Measurements from ENCODE around the gene STRA8.
A peak's percentile ranks its signal among the peaks of the same experiment; 100 is the strongest.
"Not testable (repeated sequence)": the region's sequence is repeated elsewhere in the genome, so short reads cannot be mapped to it uniquely, and the experiment has no call there.

The STRA8 gene

DNA sequence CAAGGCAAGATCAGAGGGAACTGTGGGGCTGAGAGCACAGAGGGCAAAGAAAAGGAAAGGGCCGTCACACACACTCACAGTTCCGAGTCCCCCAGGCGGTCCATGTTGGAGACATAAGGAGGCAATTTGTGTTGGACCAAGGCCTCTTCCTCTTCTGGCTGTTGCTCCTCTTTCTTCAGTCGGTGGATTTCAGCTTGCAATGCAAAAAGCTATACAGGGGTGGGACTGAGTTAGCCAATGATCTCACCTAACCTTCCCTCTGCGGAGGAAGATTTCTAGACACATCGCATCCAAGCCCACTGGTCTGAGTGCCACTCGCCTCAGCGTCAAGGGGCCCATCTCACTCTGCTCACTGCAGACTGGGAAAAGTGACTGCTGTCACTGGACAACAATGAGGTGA lies 27.8 kb upstream of the STRA8 start:
- DNase-seq = no peak

DNA sequence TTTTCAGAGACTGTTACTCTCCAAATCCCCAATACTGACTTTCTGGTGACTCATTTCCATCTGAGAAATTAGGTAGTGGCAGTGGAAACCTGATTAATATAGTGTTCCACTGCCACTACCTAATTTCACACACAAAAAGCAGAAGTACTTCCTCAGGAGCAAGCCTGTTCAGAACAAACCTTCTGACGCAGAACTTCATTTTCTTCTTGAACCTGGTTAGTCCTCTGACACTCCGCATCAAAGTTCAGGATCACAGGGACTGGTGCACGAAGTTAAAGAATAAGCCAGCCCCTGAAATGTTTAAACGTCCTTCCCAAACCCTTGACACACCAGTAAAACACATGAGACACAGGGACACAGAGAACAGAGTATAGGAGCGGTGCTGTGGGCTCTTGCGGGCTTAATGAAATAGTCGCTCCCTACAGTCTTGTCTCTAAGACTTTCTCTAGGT lies 26.7 kb upstream of the STRA8 start:
- no peak for DNase-seq

DNA sequence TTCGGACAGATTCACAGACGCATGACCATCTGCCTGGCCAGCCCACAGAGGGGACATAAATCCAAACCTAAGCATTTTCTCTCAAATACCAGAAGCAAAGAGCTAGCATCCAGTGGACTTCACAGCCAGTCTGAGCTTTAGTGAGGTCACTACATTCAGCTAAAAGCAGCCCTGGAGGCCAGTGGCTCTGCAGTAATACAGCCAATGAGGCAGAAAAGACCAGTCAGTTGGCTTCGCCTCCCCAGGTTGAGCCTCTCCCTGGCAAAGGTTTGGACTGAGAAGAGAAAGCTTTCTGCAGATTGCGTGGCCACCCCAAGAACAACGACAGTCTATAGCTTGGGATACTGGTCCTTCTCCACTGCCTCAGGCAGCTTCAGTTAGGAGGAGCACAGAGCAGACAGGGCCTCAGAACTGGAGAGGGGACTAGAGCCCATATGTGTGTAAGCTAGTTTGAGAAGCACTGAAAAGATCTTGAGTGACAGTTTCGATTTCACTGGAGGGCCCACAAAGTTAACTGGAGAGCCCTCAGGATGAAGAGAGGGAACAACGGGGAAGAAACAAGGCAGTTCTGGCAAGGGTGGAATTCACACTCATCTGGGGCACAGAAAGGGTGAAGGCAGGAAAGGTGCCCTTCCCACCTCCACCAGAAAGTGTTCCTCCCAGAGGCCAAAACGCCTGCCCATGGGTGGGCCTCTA lies 26.1 kb upstream of the STRA8 start:
- no peak for DNase-seq

DNA sequence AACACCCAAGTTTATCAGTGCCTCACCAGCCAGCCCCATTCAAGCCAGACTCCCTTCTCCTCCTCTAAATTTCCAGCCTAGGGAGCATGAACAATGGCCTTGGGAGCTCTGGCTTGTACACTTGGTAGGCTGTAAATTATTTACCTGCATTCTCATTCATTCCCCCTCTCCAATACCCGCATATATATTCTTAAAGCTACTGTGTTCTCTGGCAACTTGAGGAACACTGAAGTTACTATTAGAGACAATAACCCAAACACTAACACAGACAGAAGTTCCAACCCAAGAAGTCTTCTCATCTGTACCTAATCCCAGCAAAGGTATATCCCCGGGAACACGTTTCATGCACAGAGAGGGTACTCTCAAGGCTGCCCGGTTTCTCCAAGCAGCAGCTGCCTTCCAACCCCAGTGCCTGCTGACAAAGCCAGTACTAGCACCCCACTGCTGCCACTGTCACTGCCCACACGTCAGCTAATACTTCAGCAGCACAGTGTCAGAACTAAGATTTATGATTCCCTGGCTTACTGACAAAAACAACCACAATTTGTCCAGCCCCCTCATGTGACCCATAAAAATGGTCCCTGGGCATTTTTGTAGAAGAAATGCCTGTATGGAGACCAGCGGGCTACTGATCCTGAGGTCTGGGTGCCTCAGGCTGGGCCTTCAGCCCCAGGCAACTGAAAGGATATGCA lies 25.4 kb upstream of the STRA8 start:
- no peak for DNase-seq

DNA sequence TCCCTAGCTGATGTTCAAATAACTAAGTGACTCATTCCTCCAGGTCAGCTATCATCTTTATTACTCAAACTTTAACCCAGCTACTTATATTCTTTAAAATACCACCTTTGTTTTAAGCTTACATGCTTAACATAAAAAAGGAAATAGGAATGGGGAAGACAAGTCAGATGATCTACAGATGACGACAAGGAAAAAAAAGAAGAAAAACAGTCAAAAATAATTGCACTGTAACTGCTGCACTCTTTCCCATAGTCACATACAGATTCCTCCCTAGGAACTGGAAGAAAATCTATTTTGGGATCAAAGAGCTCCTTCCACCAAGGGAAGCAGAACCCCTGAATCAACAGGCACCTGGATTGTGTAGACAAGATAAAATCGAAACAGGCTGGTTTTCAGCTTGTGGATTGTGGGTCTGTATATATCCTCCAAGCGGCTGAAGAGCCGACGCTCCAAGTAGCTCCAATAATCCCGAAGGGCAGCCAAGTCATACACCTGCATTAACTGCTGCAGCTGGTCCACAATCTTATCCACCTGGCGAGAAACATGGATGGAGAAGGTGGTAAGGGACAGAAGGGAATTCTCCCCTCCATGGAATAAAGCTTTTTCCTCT lies 24.3 kb upstream of the STRA8 start:
- no peak for DNase-seq

DNA sequence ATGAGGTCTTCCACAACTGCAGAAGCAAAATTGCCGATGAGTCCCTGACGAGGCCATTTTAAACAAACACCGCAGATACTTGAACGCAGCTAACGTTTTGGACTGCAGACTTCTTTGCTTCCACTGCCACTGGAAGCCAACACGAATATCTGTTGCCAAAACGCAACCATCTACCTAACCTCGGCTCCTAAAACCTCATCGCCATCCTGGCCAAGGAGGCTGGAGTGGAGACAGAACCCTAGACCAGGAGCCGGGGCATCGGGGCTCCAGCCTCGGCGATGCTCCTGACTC lies 22.8 kb upstream of the STRA8 start:
- DNase-seq = no peak

DNA sequence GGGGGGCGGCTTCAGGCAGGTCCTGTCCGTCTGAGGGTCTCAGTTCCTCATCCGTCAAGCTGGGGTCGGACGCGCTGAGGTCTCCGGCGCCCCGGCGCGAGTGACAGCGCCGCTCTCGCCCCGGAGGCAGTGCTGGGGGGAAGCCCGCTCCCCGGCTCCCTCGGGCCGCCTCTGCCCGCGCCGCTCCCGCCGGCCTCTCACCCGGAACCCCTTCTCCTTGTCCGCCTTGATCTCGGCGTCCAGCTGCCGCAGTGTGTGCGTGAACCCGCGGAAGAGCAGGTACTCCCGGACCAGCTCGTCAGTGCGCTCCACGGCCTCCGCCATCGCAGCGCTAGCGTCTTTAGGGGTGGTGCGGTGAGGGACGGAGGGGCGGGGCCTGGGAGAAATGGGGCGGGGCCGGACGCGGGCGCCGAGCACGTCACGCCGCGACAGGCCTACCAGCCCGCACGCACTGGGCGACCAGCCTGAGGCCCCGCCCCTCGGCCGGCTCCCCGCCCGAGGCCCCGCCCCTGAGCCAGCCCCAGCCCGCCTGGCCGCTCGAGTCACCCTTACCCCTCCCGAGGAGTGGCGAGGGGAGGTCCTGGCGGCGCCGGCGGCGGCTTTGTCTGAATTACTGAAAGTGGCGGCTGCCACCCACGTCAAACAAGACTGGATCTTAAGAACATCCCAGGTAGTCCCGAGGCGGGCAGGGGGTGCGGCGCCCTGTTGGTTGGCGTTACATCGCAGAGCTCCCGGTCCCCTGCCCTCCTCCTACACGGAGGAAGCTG lies 22.3 kb upstream of the STRA8 start, which contains the start of gene WDR91:
WDR91 (minus strand) TSS at position 348 of the 767 bp plus-strand sequence; CDS start at position 324, 24 bp downstream.
- peak; percentile 78 to 87 for DNase-seq

DNA sequence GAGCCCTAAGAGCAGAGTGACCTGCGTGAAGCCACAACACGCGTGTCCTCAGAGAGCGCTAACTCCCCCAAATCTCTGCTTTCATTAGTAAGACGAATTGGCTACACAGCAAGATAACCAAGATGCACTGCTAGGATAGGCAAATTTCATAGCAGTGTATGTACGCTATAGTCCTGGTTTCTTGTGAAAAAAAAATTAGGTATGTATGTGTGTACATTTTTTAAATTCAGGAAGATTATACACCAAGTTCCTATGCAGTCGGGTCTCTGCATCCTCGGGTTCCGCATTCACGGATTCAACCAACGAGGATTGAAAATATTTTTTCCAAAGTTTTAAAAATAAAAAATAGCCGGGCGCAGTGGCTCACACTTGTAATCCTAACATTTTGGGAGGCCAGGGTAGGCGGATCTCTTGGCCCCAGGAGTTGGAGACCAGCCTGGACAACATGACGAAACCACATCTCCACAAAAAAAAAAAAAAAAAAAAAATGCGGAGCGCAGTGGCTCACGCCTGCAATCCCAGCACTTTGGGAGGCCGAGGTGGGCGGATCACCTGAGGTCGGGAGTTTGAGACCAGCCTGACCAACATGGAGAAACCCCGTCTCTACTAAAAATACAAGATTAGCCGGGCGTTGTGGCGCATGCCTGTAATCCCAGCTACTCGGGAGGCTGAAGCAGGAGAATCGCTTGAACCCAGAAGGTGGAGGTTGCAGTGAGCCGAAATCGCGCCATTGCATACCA lies 21.5 kb upstream of the STRA8 start:
- DNase-seq = not testable (repeated sequence)

DNA sequence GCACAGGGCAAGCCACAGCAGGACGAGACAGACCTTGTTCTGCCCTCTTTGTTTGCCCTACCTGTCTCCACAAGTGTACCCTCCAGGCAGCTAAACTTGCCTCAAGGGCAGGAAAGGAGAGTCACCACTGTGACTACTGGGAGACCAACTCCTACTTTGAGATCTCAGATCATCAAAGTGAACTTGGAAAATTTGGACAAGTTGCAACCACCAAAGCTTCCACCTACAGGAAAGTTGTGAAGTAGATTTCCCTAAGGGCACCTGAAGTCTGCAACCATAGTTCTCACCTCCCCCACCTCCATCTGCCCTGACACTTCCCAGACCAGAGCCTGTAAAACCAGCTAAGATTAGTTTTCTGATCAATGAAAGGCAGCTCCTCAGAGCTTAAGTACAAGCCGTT lies 19.8 kb upstream of the STRA8 start:
- DNase-seq = no peak

DNA sequence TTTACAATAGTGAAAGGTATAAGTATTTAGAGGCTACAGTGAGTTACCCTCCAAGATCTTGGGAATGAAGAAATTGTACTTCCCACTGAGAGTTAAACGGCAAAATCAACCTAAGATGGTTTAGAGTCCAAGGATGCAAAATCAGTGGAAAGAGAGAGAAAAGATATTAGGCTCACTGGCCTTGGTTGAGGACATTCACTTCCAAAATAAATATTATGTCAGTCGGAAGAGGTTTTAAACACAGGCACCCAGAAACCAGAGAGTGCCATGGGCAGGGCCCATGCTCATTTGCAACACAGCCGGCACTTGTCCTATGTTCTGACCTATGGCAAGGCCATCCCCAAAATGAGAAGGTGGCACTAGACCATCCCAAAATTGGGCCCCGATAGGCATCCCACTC lies 18.5 kb upstream of the STRA8 start:
- no peak for DNase-seq

DNA sequence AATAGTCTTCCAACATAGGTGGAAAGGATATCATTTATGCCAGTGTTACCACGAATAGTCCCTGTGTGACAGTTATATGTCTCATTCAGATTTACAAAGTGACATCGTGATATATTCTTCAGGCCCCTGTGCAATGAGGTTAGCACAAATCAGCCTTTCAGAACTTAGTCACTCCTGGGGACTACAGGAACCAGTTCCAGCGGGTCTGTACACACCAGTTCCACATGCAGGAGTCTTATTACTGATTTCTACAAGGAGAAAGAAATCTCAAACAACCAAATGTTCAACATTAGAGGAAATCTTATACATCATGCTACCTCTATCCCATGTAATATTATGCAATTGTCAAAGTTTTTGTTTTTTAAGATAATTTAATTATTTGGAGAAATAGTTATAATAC lies 17.9 kb upstream of the STRA8 start:
- DNase-seq = no peak

DNA sequence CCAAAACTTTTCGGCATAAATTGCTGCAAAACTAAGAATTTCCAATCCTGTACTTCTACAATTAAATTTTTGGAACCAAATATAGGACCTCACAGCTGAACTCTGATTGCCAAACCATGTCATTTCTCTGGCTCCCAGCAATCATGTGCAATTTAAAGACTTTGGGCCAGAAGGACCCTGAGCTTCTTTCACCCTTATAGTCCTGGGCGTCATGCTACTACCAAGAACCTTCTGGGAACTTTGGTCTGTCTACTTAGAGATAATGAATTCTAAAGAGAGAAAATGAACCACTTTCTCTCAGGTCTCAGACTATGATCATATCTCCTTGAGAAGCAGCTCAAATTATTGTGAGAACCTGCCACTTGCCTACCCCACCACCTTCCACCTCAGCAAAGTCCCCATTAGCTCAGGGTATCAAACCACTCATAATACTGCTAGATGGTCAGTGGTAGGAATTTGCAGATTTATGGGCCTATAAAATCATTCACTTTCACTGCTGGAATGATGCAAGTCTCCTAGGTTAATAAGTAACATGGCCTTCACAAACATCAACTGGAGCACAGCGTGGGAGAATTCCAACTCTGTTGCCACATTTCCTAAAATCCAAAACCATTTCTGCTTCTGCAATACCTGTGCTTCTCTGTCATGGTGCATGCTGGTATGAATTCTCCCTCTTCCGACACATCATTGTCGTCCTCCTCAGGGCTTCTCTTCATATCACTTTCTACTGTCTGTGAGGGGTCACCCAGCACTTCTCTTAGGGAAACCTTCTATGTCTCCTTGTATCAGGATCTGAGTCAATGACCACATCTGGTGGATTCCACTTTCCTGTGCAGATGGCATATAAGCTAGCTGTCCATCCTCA lies 15.8 kb upstream of the STRA8 start:
- DNase-seq = no peak

DNA sequence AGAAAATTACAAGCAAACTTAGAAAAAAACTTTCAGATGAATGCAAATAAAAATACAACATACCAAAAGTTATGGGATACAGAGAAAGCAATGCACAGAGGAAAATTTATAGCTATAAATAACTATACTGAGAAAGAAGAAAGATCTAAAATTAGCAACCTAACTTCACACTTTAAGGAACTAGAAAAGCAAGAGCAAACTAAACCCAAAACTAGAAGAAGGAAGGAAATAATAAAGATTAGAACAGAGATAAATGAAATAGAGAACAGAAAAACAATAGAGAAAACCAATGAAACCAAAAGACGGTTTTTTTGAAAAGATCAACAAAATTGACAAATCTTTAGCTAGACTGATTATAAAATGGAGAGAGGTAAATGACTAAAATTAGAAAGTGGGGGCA lies 9.6 kb upstream of the STRA8 start:
- DNase-seq = no peak

DNA sequence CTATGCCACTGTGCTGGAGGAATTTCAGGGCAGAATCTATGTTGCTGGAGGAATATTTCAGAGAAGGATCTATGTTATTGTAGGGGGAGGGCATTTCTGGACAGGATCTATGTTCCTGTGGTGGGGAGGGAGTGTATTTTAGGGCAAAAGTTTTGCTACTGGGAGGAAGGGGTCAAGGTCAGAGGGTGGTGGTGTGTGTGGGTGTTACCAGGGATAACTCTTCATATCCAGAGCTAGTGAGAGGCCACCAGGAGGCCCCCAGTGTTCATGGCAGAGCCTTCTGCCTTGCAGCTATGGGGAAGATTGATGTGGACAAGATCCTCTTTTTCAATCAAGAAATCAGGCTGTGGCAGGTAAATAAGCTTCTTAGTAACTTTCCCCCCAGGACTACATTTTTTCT lies 2.0 kb upstream of the STRA8 start:
- DNase-seq = no peak

DNA sequence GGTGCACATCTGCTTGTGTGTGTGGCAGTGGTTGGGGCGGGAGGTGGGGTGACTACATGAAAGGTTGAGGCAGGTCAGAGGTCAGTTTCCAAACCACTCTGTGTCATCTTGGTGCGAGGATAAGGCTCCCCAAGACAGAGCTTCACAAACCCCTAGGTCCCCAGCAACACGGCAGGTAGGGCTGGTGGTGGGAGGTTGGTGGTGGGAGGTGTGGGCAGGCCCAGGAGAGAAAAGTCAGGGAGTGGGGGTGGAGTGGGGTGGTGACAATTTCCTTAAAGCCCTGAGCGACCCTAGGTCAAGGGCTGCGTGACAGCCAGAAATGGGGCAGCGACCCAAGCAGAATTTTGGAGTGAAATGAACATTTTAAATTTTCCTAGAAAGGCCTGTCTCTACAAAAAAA lies 1.6 kb upstream of the STRA8 start:
- DNase-seq = no peak

DNA sequence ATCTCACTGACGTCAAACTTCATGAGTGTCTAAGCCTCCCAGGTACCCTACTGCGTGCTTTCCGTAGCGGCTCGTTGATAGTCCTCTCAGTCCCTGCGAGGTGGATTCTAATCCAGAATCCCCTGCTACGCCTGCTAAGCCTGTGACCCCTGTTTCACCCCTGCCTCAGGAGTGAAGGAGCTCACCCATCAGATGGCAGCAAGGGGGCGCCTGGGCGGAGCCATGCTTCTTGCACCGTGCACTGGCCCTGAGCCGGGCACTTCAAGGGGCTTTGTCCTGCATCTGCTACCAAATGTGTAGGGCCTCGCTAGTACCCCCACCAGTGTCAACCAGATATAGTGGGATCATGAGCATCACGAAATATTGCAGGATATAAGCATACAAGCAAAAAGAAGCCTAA lies 918 bp upstream of the STRA8 start:
- no peak for DNase-seq

DNA sequence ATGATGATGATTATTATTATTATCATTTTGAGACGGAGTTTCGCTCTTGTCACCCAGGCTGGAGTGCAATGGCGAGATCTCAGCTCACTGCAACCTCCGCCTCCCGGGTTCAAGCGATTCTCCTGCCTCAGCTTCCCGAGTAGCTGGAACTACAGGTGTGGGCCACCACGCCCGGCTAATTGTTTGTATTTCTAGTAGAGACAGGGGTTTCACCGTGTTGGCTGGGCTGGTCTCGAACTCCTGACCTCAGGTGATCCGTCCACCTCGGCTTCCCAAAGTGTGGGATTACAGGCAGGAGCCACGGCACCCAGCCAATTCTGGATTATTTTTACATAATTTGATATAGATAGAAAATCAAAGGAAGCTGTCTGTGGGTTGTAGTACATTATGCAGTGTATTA lies 457 bp downstream of the STRA8 start:
- DNase-seq = not testable (repeated sequence)

DNA sequence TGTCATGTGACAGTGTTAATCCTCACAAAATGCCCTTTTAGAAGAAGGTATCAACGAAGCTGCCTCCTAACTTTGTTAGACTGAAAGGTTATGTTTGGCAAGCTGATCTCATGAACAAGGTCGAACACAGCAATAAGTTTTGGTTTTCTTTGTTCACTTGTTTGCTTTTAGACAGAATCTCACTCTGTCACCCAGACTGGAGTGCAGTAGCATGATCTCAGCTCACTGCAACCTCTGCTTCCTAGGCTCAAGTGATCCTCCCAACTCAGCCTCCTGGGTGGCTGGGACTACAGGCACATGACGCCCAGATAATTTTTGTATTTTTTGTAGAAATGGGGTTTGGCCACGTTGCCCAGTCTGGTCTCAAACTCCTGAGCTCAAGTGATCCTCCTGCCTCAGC lies 1.1 kb downstream of the STRA8 start:
- DNase-seq = no peak

DNA sequence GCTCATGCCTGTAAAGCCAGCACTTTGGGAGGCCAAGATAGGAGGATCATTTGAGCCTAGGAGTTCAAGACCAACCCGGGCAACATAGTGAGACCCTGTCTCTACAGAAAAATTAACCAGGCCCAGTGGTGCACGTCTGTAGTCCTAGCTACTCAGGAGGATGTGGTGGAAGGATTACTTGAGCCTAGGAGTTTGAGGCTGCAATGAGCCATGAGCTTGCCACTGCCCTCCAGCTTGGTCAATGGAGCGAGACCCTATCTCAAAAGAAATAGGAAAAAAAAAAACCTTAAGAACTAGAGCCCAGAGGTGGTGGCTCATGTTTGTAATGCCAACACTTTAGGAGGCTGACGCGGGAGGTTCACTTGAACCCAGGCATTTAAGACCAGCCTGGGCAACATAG lies 2.2 kb downstream of the STRA8 start:
- no peak for DNase-seq

DNA sequence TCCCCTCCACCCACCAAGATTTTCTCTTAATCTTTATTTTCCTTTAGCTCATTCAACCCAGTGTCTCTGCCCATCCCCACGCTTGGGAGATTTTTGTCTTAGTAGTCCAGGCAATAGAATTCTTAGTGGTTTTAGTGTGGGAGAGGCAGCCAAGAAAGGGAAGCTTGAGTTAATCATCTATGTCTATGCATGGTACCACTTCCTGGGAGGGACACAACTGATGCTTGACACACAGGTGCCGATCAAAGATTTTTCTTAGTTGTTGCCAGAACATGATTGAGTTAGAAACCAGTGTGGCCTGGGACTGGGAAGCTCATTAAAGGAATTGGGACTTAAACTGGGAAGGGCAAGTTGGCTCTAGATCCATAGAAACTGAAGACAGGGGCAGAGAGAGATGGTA lies 3.1 kb downstream of the STRA8 start:
- DNase-seq = no peak

DNA sequence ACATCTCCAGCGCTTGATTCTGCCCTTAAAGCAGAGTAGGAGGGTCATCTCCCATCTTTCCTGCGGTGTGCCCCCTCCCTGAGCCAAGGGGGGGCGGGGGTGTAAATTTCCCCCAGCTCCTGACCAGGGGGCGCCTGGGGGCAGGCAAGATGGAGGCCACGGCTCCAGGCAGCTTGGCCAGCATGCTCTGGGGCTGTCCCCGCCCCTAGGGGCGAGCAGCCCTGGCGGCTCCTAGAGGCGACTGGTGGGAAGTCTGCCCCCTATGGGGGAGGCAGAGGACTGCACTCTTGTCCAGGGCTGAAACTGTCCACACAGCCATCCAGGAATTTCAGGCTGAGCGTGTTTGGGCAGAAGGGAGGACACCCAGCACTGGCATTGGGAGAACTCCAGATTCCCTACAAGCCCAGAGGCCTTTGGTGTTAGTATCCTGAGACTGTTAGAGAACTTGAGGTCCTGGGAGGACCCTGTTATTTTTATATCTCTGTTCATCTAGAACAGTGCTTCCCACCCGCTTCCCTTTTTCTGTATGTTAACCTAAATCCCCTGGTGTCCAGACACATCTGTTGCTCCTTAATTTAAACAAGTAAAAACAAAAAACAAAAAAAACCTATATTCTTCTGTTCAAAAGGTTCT lies 4.6 kb downstream of the STRA8 start:
- no peak for DNase-seq

All from cerebellar nuclear complex (tissue), 1 donor.